GM12878 (cell line): Measurements from ENCODE around the gene KDM2A. TPM values are rescaled to one million over a fixed set of nuclear protein-coding genes. Genes with fewer than 3 reads are reported as not detected.

ENCODE experiments used
- ATAC-seq: fragments of 200-7000 bp; cut with Tn5 transposase; 3 replicates; pipeline ENCODE4 v1.9.1; 2020; ENCODE audit warnings: mild to moderate bottlenecking, moderate library complexity
- BruUV-seq: library from RNA; stranded (reverse); fragments of 400-500 nt; replicated peaks from 2 replicates; lab custom pipeline; 2021; lab: Mats Ljungman, UMichigan
- CTCF ChIA-PET: fragments of 300-600 bp; sonication (Branson Sonifier 250); formaldehyde crosslinking; extraction: SDS; loops from one replicate; lab custom pipeline; 2021; ENCODE audit warnings: inconsistent platforms; lab: Yijun Ruan, JAX
- POLR2A ChIA-PET: fragments of 350-600 bp; formaldehyde crosslinking; extraction: SDS; loops from one replicate; lab custom pipeline; 2021; ENCODE audit warnings: inconsistent platforms; lab: Charles Lee
- RAD21 ChIA-PET: fragments of 300-600 bp; sonication (Branson Sonifier 250); formaldehyde crosslinking; loops from one replicate; lab custom pipeline; 2023; ENCODE audit warnings: antibody characterized with exemption; ENCODE audit not compliant: unreplicated experiment; lab: Charles Lee
- SMC1A ChIA-PET: fragments of 300-600 bp; sonication (Branson Sonifier 250); formaldehyde crosslinking; loops from one replicate; lab custom pipeline; 2023; ENCODE audit not compliant: unreplicated experiment, uncharacterized antibody; lab: Charles Lee
- DNase-seq: peaks from one replicate; pipeline ENCODE4 v3.0.0-alpha.2; 2011; ENCODE audit warnings: low read depth, low spot score
- FAIRE-seq: peaks from 3 replicates; lab custom pipeline; 2011; peaks lifted over from hg19 to GRCh38; lab: Jason Lieb, UNC
- H2AFZ ChIP-seq: 2 replicates; pipeline ENCODE4 v1.6.0; 2011; ENCODE audit warnings: low read depth, low read length, control low read depth; ENCODE audit not compliant: control insufficient read depth
- H3K27ac ChIP-seq: 2 replicates; pipeline ENCODE4 v1.5.1; 2011; ENCODE audit warnings: control low read depth; ENCODE audit not compliant: control insufficient read depth, insufficient read depth
- H3K27me3 ChIP-seq, 2 experiments: replicated peaks in 1 of 2; 2 replicates each; pipeline versions ENCODE4 v1.6.0 to v1.6.1; 2011; ENCODE audit warnings: low read length in 1 of 2; ENCODE audit not compliant: control insufficient read depth in 2 of 2, insufficient read depth in 2 of 2
- H3K36me3 ChIP-seq, 2 experiments: 2 replicates each; pipeline ENCODE4 v1.5.1; 2011; ENCODE audit warnings: low read length in 1 of 2; ENCODE audit not compliant: control insufficient read depth in 2 of 2, insufficient read depth in 2 of 2
- H3K4me1 ChIP-seq: 2 replicates; pipeline ENCODE4 v1.6.1; 2011; ENCODE audit warnings: mild to moderate bottlenecking, low read length, moderate library complexity, mixed read lengths; ENCODE audit not compliant: control insufficient read depth, insufficient read depth
- H3K4me2 ChIP-seq: 2 replicates; pipeline ENCODE4 v1.6.0; 2011; ENCODE audit warnings: control low read depth; ENCODE audit not compliant: control insufficient read depth, insufficient read depth
- H3K4me3 ChIP-seq: fragments of 200-600 bp; sonication (generic); 2 replicates; pipeline ENCODE4 v1.5.1; 2016
- H3K79me2 ChIP-seq: 2 replicates; pipeline ENCODE4 v1.6.0; 2011; ENCODE audit warnings: low read length; ENCODE audit not compliant: control insufficient read depth, insufficient read depth
- H3K9ac ChIP-seq: 2 replicates; pipeline ENCODE4 v1.8.0; 2011; ENCODE audit warnings: low read length, control low read depth, mixed read lengths; ENCODE audit not compliant: control insufficient read depth, insufficient read depth
- H3K9me3 ChIP-seq: replicated peaks from 3 replicates; pipeline ENCODE4 v1.5.1; 2011; ENCODE audit warnings: mild to moderate bottlenecking, low read length; ENCODE audit not compliant: control insufficient read depth, insufficient read depth
- H4K20me1 ChIP-seq: 2 replicates; pipeline ENCODE4 v1.6.0; 2011; ENCODE audit not compliant: control insufficient read depth, insufficient read depth
- KDM1A ChIP-seq: fragments of 200-600 bp; sonication (generic); IDR thresholded peaks from 2 replicates; pipeline ENCODE4 v1.6.1; 2016; ENCODE audit warnings: borderline replicate concordance
- MEF2B ChIP-seq: fragments of 450-650 bp; IDR thresholded peaks from 2 replicates; pipeline ENCODE4 v1.6.1; 2018; ENCODE audit warnings: mild to moderate bottlenecking, moderate library complexity; ENCODE audit not compliant: partially characterized antibody, poor library complexity, severe bottlenecking
- NBN ChIP-seq: fragments of 450-650 bp; IDR thresholded peaks from 2 replicates; pipeline ENCODE4 v1.6.1; 2016
- POLR2AphosphoS2 ChIP-seq: IDR thresholded peaks from 2 replicates; pipeline ENCODE4 v1.6.1; 2011; ENCODE audit warnings: low read depth, mild to moderate bottlenecking, low read length, improper control_type of control experiment, moderate library complexity
- RAD21 ChIP-seq: IDR thresholded peaks from 2 replicates; pipeline ENCODE4 v1.6.1; 2011; ENCODE audit warnings: mild to moderate bottlenecking, low read depth, low read length, moderate library complexity; ENCODE audit not compliant: insufficient read depth
- SIX5 ChIP-seq: IDR thresholded peaks from 2 replicates; pipeline ENCODE4 v1.6.1; 2011; ENCODE audit warnings: mild to moderate bottlenecking, low read depth, low read length, moderate library complexity; ENCODE audit not compliant: severe bottlenecking
- SUPT20H ChIP-seq: IDR thresholded peaks from 2 replicates; pipeline ENCODE4 v1.6.1; 2011; ENCODE audit warnings: low read depth, mild to moderate bottlenecking, low read length, moderate library complexity, borderline replicate concordance; ENCODE audit not compliant: control insufficient read depth
- TAF1 ChIP-seq: IDR thresholded peaks from 2 replicates; pipeline ENCODE4 v1.6.1; 2011; ENCODE audit warnings: mild to moderate bottlenecking, low read depth, low read length, borderline replicate concordance
- YBX1 ChIP-seq: fragments of 450-650 bp; IDR thresholded peaks from 2 replicates; pipeline ENCODE4 v1.6.1; 2016; ENCODE audit warnings: antibody characterized with exemption
- whole genome bisulfite sequencing: methylation state at CpG from one replicate; pipeline ENCODE4 v1.1.6; 2016; ENCODE audit warnings: low lambda C conversion rate; ENCODE audit not compliant: insufficient replicate concordance, insufficient coverage; ENCODE audit errors: missing lambda C conversion rate; 5-methylcytosine and 5-hydroxymethylcytosine counted together
- in situ Hi-C: fragments of 300-500 bp; cut with MboI; formaldehyde crosslinking; loops from 9 replicates; pipeline ENCODE4 v1.14.3; 2018; ENCODE audit warnings: mixed read lengths
- intact Hi-C: fragments of 100-400 bp; cut with micrococcal nuclease; formaldehyde crosslinking; loops from one replicate; pipeline ENCODE4 v1.14.2; 2022; ENCODE audit not compliant: unreplicated experiment
- polyA plus RNA-seq, 11 experiments: library from polyadenylated mRNA; depleted of rRNA in 4 of 11; unstranded in 6 of 11; stranded (reverse) in 5 of 11; fragments of >200 nt; fragmentation: Nextera tagmentation in 4 of 11; fragmentation: Illumina TruSeq in 1 of 11; extraction: Ambion mirVana in 4 of 11; extraction: Trizol in 1 of 11; gene quantifications; 1 replicate in 1 of 11; 2 replicates in 10 of 11; pipeline versions ENCODE4 v1.2.1 to v1.2.3, GENCODE V29; 2011 to 2016; ENCODE audit warnings: inconsistent platforms in 2 of 11, missing spikeins in 2 of 11, low read depth in 1 of 11
- total RNA-seq, 4 experiments: library from RNA; depleted of rRNA in 3 of 4; stranded (reverse); fragments of >200 nt in 3 of 4; fragmentation: Illumina TruSeq in 1 of 4; extraction: Trizol in 1 of 4; gene quantifications; 2 replicates each; pipeline versions ENCODE4 v1.2.1 to v1.2.3, GENCODE V29; 2013 to 2021
- TF ChIP-seq, protein P1 (sequence below): IDR thresholded peaks from 2 replicates; pipeline ENCODE4 v1.6.1; 2011; ENCODE audit warnings: borderline replicate concordance, low read depth, mild to moderate bottlenecking, moderate library complexity, low read length; ENCODE audit not compliant: insufficient read depth, poor library complexity, severe bottlenecking
- TF ChIP-seq, protein P2 (sequence below): fragments of 450-650 bp; IDR thresholded peaks from 2 replicates; pipeline ENCODE4 v1.6.1; 2017; ENCODE audit warnings: mild to moderate bottlenecking, moderate library complexity
- TF ChIP-seq, protein P3 (sequence below): fragments of 450-650 bp; IDR thresholded peaks from 2 replicates; pipeline ENCODE4 v1.6.1; 2017; ENCODE audit warnings: mild to moderate bottlenecking, low read depth, inconsistent platforms; ENCODE audit not compliant: poor library complexity, severe bottlenecking
- TF ChIP-seq, protein P4 (sequence below): fragments of 450-650 bp; IDR thresholded peaks from 2 replicates; pipeline ENCODE4 v1.6.1; 2018; ENCODE audit warnings: mild to moderate bottlenecking, low read depth, moderate library complexity; ENCODE audit not compliant: partially characterized antibody

Gene KDM2A
- total and polyA plus RNA-seq, 10 of the 15 experiments (the other 5 are each of a cell fraction or from before 2014, with no cell fraction given) = 10.5 to 69.3 (median 41.6) TPM

DNA sequence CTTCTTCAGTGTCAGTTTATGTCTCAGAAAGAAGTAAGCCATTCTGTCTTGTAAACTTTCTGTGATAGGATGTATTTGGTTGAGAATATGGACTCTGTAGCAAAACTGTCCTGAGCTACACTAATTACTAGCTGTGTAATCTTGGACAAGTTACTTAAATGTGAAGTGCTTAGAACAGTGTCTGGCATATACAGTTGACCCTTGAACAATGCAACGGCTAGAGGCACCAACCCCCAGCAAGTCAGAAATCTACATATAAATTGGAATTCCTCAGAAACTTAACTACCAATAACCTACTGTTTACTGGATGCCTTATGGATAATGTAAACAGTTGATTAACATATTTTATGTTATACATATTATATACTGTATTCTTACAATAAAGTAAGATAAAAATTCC, 78.5 kb downstream of the KDM2A start:
- DNase-seq (no peak), ATAC-seq (no peak), FAIRE-seq (no peak)
- no peaks in the 10 kb centered on the region for H3K79me2 ChIP-seq
- no peak overlapping the region for H3K4me2 ChIP-seq
- H4K20me1 ChIP-seq = no peaks in the 10 kb centered on the region
- in situ Hi-C loops = no loop called here
- ChIA-PET SMC1A (interaction anchor here (1.0 to 1.5 kb wide), 3 partner anchors 9 to 27 kb away, joined by 3 to 4 read pairs (median 3); no protein-coding TSS in a partner anchor), POLR2A (no interaction called here), CTCF (interaction anchor here (1.1 to 1.2 kb wide), 3 partner anchors 10 to 30 kb away, joined by 3 to 4 read pairs (median 3); no protein-coding TSS in a partner anchor), RAD21 (interaction anchor here (1.4 kb wide), 2 partner anchors 114 to 115 kb away, joined by 3 read pairs; no protein-coding TSS in a partner anchor)
- peaks cover 0 to 20% of the 10 kb centered on the region in 2 experiments for H3K36me3 ChIP-seq
- peaks cover 2% of the 10 kb centered on the region; the same call in 1 of the 2 replicates for H3K4me1 ChIP-seq
- H3K27me3 ChIP-seq = no peaks in the 10 kb centered on the region
- no peaks in the 10 kb centered on the region for H3K9me3 ChIP-seq
- no peak overlapping the region for H3K27ac ChIP-seq
- no peak overlapping the region for H3K9ac ChIP-seq
- no peak overlapping the region for H2AFZ ChIP-seq
- intact Hi-C loops = no loop called here
- no TSS peak for BruUV-seq
- WGBS = 95% methylated on average over 1 of the region's 1 CpG
- H3K4me3 ChIP-seq = no peak overlapping the region
- no peak for TF ChIP-seq TAF1
- TF ChIP-seq, protein P1, sequence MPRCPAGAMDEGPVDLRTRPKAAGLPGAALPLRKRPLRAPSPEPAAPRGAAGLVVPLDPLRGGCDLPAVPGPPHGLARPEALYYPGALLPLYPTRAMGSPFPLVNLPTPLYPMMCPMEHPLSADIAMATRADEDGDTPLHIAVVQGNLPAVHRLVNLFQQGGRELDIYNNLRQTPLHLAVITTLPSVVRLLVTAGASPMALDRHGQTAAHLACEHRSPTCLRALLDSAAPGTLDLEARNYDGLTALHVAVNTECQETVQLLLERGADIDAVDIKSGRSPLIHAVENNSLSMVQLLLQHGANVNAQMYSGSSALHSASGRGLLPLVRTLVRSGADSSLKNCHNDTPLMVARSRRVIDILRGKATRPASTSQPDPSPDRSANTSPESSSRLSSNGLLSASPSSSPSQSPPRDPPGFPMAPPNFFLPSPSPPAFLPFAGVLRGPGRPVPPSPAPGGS = no peak
- TF ChIP-seq YBX1 = no peak
- TF ChIP-seq NBN = no peak
- TF ChIP-seq RAD21 = no peak
- TF ChIP-seq, protein P2, sequence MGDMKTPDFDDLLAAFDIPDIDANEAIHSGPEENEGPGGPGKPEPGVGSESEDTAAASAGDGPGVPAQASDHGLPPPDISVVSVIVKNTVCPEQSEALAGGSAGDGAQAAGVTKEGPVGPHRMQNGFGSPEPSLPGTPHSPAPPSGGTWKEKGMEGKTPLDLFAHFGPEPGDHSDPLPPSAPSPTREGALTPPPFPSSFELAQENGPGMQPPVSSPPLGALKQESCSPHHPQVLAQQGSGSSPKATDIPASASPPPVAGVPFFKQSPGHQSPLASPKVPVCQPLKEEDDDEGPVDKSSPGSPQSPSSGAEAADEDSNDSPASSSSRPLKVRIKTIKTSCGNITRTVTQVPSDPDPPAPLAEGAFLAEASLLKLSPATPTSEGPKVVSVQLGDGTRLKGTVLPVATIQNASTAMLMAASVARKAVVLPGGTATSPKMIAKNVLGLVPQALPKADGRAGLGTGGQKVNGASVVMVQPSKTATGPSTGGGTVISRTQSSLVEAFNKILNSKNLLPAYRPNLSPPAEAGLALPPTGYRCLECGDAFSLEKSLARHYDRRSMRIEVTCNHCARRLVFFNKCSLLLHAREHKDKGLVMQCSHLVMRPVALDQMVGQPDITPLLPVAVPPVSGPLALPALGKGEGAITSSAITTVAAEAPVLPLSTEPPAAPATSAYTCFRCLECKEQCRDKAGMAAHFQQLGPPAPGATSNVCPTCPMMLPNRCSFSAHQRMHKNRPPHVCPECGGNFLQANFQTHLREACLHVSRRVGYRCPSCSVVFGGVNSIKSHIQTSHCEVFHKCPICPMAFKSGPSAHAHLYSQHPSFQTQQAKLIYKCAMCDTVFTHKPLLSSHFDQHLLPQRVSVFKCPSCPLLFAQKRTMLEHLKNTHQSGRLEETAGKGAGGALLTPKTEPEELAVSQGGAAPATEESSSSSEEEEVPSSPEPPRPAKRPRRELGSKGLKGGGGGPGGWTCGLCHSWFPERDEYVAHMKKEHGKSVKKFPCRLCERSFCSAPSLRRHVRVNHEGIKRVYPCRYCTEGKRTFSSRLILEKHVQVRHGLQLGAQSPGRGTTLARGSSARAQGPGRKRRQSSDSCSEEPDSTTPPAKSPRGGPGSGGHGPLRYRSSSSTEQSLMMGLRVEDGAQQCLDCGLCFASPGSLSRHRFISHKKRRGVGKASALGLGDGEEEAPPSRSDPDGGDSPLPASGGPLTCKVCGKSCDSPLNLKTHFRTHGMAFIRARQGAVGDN = no peak
- no peak for TF ChIP-seq SUPT20H
- no peak for TF ChIP-seq KDM1A
- no peak for TF ChIP-seq MEF2B
- TF ChIP-seq, protein P3, sequence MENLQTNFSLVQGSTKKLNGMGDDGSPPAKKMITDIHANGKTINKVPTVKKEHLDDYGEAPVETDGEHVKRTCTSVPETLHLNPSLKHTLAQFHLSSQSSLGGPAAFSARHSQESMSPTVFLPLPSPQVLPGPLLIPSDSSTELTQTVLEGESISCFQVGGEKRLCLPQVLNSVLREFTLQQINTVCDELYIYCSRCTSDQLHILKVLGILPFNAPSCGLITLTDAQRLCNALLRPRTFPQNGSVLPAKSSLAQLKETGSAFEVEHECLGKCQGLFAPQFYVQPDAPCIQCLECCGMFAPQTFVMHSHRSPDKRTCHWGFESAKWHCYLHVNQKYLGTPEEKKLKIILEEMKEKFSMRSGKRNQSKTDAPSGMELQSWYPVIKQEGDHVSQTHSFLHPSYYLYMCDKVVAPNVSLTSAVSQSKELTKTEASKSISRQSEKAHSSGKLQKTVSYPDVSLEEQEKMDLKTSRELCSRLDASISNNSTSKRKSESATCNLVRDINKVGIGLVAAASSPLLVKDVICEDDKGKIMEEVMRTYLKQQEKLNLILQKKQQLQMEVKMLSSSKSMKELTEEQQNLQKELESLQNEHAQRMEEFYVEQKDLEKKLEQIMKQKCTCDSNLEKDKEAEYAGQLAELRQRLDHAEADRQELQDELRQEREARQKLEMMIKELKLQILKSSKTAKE = no peak
- no peak for TF ChIP-seq POLR2AphosphoS2
- TF ChIP-seq, protein P4, sequence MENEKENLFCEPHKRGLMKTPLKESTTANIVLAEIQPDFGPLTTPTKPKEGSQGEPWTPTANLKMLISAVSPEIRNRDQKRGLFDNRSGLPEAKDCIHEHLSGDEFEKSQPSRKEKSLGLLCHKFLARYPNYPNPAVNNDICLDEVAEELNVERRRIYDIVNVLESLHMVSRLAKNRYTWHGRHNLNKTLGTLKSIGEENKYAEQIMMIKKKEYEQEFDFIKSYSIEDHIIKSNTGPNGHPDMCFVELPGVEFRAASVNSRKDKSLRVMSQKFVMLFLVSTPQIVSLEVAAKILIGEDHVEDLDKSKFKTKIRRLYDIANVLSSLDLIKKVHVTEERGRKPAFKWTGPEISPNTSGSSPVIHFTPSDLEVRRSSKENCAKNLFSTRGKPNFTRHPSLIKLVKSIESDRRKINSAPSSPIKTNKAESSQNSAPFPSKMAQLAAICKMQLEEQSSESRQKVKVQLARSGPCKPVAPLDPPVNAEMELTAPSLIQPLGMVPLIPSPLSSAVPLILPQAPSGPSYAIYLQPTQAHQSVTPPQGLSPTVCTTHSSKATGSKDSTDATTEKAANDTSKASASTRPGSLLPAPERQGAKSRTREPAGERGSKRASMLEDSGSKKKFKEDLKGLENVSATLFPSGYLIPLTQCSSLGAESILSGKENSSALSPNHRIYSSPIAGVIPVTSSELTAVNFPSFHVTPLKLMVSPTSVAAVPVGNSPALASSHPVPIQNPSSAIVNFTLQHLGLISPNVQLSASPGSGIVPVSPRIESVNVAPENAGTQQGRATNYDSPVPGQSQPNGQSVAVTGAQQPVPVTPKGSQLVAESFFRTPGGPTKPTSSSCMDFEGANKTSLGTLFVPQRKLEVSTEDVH = no peak
- TF ChIP-seq SIX5 = no peak
